KMS-11 (cell line): ENCODE data around the gene CYP26A1.
A peak's percentile ranks its signal among the peaks of the same experiment; 100 is the strongest.

Source experiments
- H2AFZ ChIP-seq: fragments of 200-600 bp; sonication (generic); 2 replicates; pipeline ENCODE4 v1.6.1; 2016; ENCODE audit warnings: antibody characterized with exemption, mixed run types, low read depth
- H3K27ac ChIP-seq: fragments of 200-600 bp; sonication (generic); 2 replicates; pipeline ENCODE4 v1.6.1; 2016; ENCODE audit warnings: mild to moderate bottlenecking, mixed run types
- H3K27me3 ChIP-seq: fragments of 200-600 bp; sonication (generic); 2 replicates; pipeline ENCODE4 v1.6.1; 2017; ENCODE audit warnings: mild to moderate bottlenecking, low read depth, mixed run types, moderate library complexity; ENCODE audit not compliant: insufficient read depth
- H3K36me3 ChIP-seq: fragments of 200-600 bp; sonication (generic); 2 replicates; pipeline ENCODE4 v1.6.1; 2017; ENCODE audit warnings: mild to moderate bottlenecking, mixed run types; ENCODE audit not compliant: insufficient read depth
- H3K4me1 ChIP-seq: fragments of 200-600 bp; sonication (generic); 2 replicates; pipeline ENCODE4 v1.6.1; 2016; ENCODE audit warnings: mild to moderate bottlenecking, low read depth, mixed run types; ENCODE audit not compliant: poor library complexity, severe bottlenecking
- H3K4me2 ChIP-seq: fragments of 200-600 bp; sonication (generic); 2 replicates; pipeline ENCODE4 v1.7.0; 2016; ENCODE audit warnings: mild to moderate bottlenecking, mixed run types
- H3K4me3 ChIP-seq: fragments of 200-600 bp; sonication (generic); IDR thresholded peaks from 2 replicates; pipeline ENCODE4 v1.6.1; 2017; ENCODE audit warnings: low read depth, low read length, mixed read lengths; ENCODE audit not compliant: insufficient read depth
- H3K79me2 ChIP-seq: fragments of 200-600 bp; sonication (generic); 2 replicates; pipeline ENCODE4 v1.6.1; 2016; ENCODE audit warnings: low read depth, mixed run types; ENCODE audit not compliant: insufficient read depth
- H3K9ac ChIP-seq: fragments of 200-600 bp; sonication (generic); 2 replicates; pipeline ENCODE4 v1.6.1; 2016; ENCODE audit warnings: mild to moderate bottlenecking, mixed run types
- H4K20me1 ChIP-seq: fragments of 200-600 bp; sonication (generic); 2 replicates; pipeline ENCODE4 v1.6.1; 2016; ENCODE audit warnings: mild to moderate bottlenecking, mixed run types; ENCODE audit not compliant: insufficient read depth
- TF ChIP-seq, protein P1 (sequence below): fragments of 200-600 bp; sonication (generic); conservative IDR thresholded peaks from 2 replicates; pipeline ENCODE4 v1.6.1; 2017; ENCODE audit warnings: low read depth, mild to moderate bottlenecking, antibody characterized with exemption, low read length, moderate library complexity, mixed read lengths

Gene CYP26A1

DNA sequence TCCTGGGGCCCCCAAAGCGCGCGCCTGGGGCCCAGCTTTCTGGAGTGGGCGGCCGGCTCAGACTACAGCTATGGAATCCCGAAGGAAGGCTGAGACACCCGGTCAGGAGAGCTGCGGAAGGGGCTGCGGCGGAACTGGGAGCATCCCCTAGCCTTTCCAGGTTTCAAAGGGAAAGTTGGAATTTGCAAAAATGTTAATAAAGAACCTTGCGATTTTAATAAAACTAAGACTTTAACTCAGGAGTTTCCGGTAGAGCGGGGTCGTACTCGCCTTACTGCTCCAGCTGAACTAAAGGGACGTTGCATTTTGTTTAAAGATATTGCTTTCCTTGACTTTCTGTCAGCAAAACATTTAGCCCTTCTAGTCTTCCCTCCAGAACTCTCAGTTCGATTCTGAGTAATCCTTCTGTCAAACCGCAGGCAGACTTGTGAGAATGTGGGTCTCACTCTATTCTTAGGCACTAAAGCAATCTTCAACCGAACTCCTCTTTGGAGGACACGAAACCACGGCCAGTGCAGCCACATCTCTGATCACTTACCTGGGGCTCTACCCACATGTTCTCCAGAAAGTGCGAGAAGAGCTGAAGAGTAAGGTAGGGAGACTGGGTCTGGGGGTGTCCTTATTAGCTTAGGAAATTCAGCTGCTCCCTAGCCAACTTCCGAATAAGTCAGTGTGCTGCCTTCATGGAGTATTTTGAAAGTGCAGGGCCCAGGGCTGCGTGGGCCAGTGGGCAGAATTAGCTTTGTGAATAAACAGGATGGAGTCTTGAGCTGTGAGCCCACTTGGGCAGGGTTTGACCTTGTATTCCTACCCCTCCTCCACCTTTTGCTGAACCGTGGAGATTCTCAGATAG lies 1.9 kb downstream of the CYP26A1 start:
- H3K4me1 ChIP-seq: peaks cover 80% of the 10 kb centered on the region

DNA sequence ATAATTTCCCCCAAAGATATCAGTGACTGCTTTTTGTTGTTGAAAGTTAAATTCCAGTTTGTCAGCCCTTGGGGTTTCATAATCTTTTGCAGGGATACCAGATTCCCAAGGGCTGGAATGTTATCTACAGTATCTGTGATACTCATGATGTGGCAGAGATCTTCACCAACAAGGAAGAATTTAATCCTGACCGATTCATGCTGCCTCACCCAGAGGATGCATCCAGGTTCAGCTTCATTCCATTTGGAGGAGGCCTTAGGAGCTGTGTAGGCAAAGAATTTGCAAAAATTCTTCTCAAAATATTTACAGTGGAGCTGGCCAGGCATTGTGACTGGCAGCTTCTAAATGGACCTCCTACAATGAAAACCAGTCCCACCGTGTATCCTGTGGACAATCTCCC lies 3.2 kb downstream of the CYP26A1 start:
- Histone ChIP-seq H3K4me1 (peaks cover 78% of the 10 kb centered on the region), H3K4me2 (peak overlapping the region; percentile 41; the same call in 1 of the 2 replicates), H3K27me3 (peaks cover 4% of the 10 kb centered on the region; the same call in 1 of the 2 replicates), H2AFZ (no peak overlapping the region), H3K27ac (no peak overlapping the region), H4K20me1 (no peaks in the 10 kb centered on the region), H3K36me3 (no peaks in the 10 kb centered on the region), H3K4me3 (no peak overlapping the region), H3K79me2 (no peaks in the 10 kb centered on the region), H3K9ac (no peak overlapping the region)
- TF ChIP-seq, protein P1, sequence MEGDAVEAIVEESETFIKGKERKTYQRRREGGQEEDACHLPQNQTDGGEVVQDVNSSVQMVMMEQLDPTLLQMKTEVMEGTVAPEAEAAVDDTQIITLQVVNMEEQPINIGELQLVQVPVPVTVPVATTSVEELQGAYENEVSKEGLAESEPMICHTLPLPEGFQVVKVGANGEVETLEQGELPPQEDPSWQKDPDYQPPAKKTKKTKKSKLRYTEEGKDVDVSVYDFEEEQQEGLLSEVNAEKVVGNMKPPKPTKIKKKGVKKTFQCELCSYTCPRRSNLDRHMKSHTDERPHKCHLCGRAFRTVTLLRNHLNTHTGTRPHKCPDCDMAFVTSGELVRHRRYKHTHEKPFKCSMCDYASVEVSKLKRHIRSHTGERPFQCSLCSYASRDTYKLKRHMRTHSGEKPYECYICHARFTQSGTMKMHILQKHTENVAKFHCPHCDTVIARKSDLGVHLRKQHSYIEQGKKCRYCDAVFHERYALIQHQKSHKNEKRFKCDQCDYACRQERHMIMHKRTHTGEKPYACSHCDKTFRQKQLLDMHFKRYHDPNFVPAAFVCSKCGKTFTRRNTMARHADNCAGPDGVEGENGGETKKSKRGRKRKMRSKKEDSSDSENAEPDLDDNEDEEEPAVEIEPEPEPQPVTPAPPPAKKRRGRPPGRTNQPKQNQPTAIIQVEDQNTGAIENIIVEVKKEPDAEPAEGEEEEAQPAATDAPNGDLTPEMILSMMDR: no peak

More for the DNA sequence above, 1.9 kb downstream of the CYP26A1 start:
- peak overlapping the region; percentile 86 for H3K4me2 ChIP-seq
- H4K20me1 ChIP-seq: no peaks in the 10 kb centered on the region
- no peak overlapping the region for H3K4me3 ChIP-seq
- H2AFZ ChIP-seq: no peak overlapping the region
- TF ChIP-seq, protein P1: no peak
- peaks cover 4% of the 10 kb centered on the region; the same call in 1 of the 2 replicates for H3K27me3 ChIP-seq
- no peak overlapping the region; the same call in 1 of the 2 replicates for H3K27ac ChIP-seq
- no peaks in the 10 kb centered on the region for H3K79me2 ChIP-seq
- no peak overlapping the region for H3K9ac ChIP-seq
- H3K36me3 ChIP-seq: no peaks in the 10 kb centered on the region

DNA sequence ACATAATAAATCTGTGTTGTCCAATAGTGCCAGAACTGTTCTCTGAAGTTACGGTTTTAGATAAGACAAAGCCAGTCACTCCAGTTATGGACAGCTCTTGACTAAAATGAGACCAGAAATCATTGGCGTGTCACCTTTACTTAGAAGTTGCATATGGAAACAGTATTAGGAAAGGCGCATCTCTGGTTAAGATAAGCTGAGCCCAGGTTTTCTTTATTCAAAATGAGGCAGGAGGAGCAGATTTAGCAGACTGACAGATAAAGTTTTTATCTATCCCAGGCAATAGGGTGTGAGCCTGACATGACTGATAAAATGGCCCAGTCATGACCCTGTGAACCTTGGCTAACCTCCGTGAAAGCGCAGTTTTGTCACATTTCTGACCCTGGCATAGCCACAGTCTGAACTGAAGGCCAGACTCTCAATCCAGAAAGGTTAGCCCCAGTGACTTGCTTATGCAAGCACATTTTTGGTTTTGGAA lies 4.2 kb downstream of the CYP26A1 start:
- peaks cover 70% of the 10 kb centered on the region for H3K4me1 ChIP-seq

DNA sequence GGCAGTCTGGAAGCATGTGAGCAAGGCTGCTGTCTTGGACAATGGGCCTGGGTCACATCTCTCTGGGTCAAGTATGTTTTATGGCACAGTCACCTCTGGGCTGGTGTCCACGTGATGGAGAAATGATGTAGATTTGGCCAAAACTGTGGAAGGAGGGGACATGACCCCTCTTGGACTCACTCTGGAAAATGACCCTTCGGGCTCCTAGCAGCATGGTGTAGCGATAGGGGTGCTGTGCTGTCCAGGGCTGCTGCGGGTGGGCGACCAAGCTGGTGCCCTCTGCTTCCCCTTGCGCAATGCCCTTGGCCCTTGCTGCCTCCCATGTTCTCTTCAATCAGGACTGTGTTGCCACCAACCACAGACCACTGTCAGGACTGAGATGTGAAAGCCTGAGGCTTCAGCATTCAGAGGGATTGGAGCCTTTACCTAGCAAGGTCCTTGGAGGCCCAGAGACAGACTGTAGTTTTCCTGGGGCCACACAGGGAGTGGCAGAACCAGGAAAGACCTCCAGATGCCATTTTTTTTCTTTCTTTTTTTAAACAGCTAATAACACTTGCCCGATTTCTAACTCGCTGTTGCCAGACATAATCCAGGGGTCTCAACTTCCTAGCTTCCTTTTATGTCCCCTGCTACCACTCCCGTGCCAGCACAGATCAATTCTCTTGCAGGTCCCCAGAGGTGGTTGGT lies 6.1 kb downstream of the CYP26A1 start:
- peak overlapping the region; percentile 64; the same call in 1 of the 2 replicates for H3K4me2 ChIP-seq
- peak overlapping the region; percentile 10; the same call in 1 of the 2 replicates for H2AFZ ChIP-seq
- TF ChIP-seq, protein P1: no peak
- H3K4me1 ChIP-seq: peaks cover 65% of the 10 kb centered on the region
- H4K20me1 ChIP-seq: no peaks in the 10 kb centered on the region
- 0 out of 2 replicates have a peak, but pooled peaks cover 3% of the 10 kb centered on the region for H3K27me3 ChIP-seq
- no peak overlapping the region for H3K27ac ChIP-seq
- no peaks in the 10 kb centered on the region for H3K36me3 ChIP-seq
- no peak overlapping the region for H3K4me3 ChIP-seq
- no peak overlapping the region; the same call in 1 of the 2 replicates for H3K9ac ChIP-seq
- H3K79me2 ChIP-seq: no peaks in the 10 kb centered on the region

More for the DNA sequence above, 4.2 kb downstream of the CYP26A1 start:
- H3K9ac ChIP-seq: no peak overlapping the region
- peak overlapping the region; percentile 80 for H3K4me2 ChIP-seq
- H3K4me3 ChIP-seq: no peak overlapping the region
- H3K27me3 ChIP-seq: no peaks in the 10 kb centered on the region
- no peak overlapping the region for H3K27ac ChIP-seq
- no peaks in the 10 kb centered on the region for H4K20me1 ChIP-seq
- no peaks in the 10 kb centered on the region for H3K79me2 ChIP-seq
- no peaks in the 10 kb centered on the region for H3K36me3 ChIP-seq
- TF ChIP-seq, protein P1: no peak
- no peak overlapping the region for H2AFZ ChIP-seq
